Activated CD4-positive, alpha-beta memory T cell treated with anti-CD3 and anti-CD28 coated beads, Interleukin-2, amount 10 ng/mL, durations not matched to agents 7 days and 5 days (primary cell): ENCODE data around the gene RASSF10. TPM values are rescaled to one million over a fixed set of nuclear protein-coding genes. Genes with fewer than 3 reads are reported as not detected.

Source experiments
- CTCF ChIA-PET: fragments of 350-600 bp; sonication (Branson Sonifier 250); formaldehyde crosslinking; loops from one replicate; lab custom pipeline; 2021; ENCODE audit warnings: antibody characterized with exemption, inconsistent platforms; lab: Charles Lee
- POLR2A ChIA-PET: fragments of 350-600 bp; sonication (Branson Sonifier 250); formaldehyde crosslinking; loops from one replicate; lab custom pipeline; 2021; ENCODE audit warnings: antibody characterized with exemption; lab: Charles Lee
- DNase-seq: peaks from one replicate; pipeline ENCODE4 v3.0.0-alpha.2; 2020
- H3K27ac Mint-ChIP-seq: one replicate; pipeline ENCODE4 v1.8.0; 2021; ENCODE audit warnings: mild to moderate bottlenecking, mixed read lengths
- H3K27me3 Mint-ChIP-seq: one replicate; pipeline ENCODE4 v1.8.0; 2021; ENCODE audit warnings: mixed read lengths
- H3K36me3 Mint-ChIP-seq: one replicate; pipeline ENCODE4 v1.8.0; 2021; ENCODE audit warnings: low read depth, mixed read lengths
- H3K4me1 Mint-ChIP-seq: one replicate; pipeline ENCODE4 v1.8.0; 2021; ENCODE audit warnings: mixed read lengths
- H3K4me3 Mint-ChIP-seq: one replicate; pipeline ENCODE4 v1.8.0; 2021; ENCODE audit warnings: mild to moderate bottlenecking, mixed read lengths
- H3K9me3 Mint-ChIP-seq: one replicate; pipeline ENCODE4 v1.8.0; 2021; ENCODE audit warnings: mixed read lengths
- total RNA-seq, 2 experiments: library from RNA; stranded (reverse); gene quantifications; one replicate each; pipeline ENCODE4 v1.2.3, GENCODE V29; 2021

The RASSF10 gene
- total RNA-seq, 2 experiments from 2014 or later = not detected

DNA sequence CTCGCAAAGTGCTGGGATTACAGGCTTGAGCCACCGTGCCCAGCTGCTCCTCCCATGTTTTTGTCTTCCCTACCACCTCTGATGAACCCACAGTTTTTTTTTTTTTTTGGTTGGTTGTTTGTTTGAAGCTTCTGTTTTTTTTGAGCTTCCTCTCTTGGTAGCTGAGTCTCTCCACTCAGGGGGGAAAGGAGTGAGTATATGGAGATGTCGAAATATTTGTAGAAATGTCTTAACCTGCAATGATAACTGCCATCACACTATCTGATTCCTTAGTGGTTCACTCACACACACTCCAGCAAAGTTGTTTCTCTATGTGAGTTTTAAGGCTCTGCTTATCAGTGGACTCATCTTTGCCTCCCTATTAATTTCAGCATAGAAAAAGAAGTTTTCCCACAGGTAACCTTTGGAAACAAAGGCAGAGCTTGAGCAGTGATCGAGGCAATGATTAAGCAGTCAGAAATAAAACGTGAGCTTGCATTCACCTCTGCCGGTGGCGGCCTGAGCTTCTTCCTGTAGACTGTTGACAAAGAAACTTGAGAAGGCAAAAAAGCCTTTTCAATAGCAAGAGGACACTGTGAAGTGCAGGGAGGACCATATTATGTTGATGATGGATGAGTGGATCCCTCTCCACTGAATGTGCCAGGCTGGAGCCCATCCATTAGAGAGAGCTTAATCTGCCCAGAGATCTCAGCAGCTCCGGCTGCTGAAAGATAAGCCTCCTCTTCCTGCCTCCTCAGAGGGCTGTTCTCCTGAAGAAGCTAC is 29.0 kb upstream of the RASSF10 start:
- CTCF ChIA-PET = no interaction called here
- H3K4me1 Mint-ChIP-seq = no peaks in the 10 kb centered on the region
- no peaks in the 10 kb centered on the region for H3K36me3 Mint-ChIP-seq
- no peak for DNase-seq
- peaks cover 10% of the 10 kb centered on the region for H3K27me3 Mint-ChIP-seq
- H3K9me3 Mint-ChIP-seq = no peaks in the 10 kb centered on the region
- POLR2A ChIA-PET = no interaction called here
- H3K27ac Mint-ChIP-seq = no peak overlapping the region
- H3K4me3 Mint-ChIP-seq = no peak overlapping the region

DNA sequence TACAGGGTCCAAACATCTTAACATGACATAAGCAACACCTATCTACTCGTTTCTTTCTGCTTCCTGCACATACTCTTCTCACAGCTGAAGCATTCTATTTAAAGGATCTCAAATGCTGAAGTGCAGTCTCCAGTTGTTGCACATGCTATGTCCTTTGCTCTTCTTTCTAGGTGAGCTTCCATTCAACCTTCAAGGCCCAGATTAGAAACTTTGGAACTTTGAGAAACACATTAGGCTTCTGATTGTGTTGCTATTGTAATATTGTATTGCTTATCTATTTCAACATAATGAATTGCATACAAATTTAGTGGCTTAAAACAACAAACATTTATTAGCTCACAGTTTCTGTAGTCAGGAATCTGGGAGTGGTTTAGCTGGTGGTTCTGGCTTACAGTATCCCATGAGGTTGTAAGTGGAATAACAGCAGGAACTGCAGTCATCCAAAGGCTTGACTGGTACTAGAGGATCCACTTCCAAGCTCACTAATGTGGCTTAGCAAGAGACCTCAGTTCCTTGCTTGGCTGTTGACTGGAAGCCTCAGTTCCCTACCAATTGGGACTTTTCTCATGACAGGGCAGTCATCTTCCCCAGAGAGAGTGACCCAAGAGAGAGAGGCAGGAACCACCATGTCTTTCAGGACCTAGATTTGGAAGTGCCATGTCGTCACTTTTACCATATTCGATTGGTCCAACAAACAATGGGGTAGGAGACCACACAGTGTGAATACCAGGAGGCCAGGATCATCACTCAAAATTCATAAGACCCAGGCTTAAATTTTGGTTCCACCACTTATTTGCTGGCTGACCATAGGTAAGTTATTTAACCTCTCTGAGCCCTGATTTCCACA is 27.2 kb upstream of the RASSF10 start:
- no peak for DNase-seq
- H3K4me1 Mint-ChIP-seq = no peaks in the 10 kb centered on the region
- H3K27ac Mint-ChIP-seq = no peak overlapping the region
- no peak overlapping the region for H3K4me3 Mint-ChIP-seq
- H3K36me3 Mint-ChIP-seq = no peaks in the 10 kb centered on the region
- POLR2A ChIA-PET = no interaction called here
- H3K9me3 Mint-ChIP-seq = no peaks in the 10 kb centered on the region
- peaks cover 10% of the 10 kb centered on the region for H3K27me3 Mint-ChIP-seq
- CTCF ChIA-PET = no interaction called here

DNA sequence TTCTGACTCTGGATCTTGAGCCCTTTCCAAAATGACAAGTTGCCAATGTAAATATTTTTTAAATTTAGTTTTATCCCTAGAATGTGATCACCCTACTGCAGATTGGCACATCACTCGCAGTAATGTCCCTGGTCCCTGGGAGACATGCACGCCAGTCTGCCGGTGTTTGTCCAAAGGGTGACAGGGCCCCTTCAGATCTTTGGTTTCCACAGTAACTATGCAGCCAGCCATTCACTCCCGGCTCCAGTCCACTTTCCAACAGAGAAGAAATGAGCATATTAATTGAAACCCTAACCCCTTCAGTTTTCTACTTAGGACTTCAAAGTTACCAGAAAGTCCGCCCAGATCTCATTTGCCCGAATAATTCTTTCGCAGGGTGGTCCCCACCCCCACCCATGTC is 25.8 kb upstream of the RASSF10 start:
- CTCF ChIA-PET = no interaction called here
- Mint-ChIP-seq H3K4me3 (no peak overlapping the region), H3K27ac (no peak overlapping the region), H3K27me3 (peaks cover 8% of the 10 kb centered on the region), H3K9me3 (no peaks in the 10 kb centered on the region), H3K4me1 (no peaks in the 10 kb centered on the region), H3K36me3 (no peaks in the 10 kb centered on the region)
- POLR2A ChIA-PET = no interaction called here
- no peak for DNase-seq

DNA sequence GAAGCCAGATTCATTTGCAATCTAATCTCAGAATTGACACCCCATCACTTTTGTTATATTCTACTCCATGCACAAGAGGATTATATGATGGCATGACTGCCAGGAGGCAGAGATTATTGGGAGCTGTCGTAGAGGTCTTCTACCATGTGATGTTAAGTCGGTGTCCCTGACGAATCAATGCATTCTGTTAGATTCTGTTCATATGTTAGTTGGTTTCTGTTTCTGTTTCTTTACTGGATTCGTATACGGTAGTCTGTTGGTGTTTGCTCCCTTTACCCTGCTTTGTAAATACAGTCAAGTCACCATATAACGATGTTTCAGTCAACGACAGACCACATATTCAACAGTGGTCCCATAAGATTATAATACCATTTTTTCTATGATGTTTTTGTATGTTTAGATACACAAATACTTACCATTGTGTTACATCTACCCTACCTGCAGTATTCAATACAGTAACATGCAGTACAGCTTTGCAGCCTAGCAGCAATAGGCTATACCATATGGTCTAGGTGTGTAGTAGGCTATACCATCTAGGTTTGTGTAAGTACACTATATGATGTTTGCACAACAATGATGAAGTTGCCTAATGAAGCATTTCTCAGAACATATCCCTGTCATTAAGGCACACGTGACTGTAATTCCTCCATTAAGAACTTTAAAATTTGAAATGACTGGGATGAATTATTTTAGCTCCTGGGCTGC is 22.8 kb upstream of the RASSF10 start:
- no peaks in the 10 kb centered on the region for H3K36me3 Mint-ChIP-seq
- no peaks in the 10 kb centered on the region for H3K4me1 Mint-ChIP-seq
- H3K27ac Mint-ChIP-seq = no peak overlapping the region
- peaks cover 2% of the 10 kb centered on the region for H3K27me3 Mint-ChIP-seq
- CTCF ChIA-PET = no interaction called here
- no peaks in the 10 kb centered on the region for H3K9me3 Mint-ChIP-seq
- POLR2A ChIA-PET = no interaction called here
- H3K4me3 Mint-ChIP-seq = no peak overlapping the region
- DNase-seq = no peak

DNA sequence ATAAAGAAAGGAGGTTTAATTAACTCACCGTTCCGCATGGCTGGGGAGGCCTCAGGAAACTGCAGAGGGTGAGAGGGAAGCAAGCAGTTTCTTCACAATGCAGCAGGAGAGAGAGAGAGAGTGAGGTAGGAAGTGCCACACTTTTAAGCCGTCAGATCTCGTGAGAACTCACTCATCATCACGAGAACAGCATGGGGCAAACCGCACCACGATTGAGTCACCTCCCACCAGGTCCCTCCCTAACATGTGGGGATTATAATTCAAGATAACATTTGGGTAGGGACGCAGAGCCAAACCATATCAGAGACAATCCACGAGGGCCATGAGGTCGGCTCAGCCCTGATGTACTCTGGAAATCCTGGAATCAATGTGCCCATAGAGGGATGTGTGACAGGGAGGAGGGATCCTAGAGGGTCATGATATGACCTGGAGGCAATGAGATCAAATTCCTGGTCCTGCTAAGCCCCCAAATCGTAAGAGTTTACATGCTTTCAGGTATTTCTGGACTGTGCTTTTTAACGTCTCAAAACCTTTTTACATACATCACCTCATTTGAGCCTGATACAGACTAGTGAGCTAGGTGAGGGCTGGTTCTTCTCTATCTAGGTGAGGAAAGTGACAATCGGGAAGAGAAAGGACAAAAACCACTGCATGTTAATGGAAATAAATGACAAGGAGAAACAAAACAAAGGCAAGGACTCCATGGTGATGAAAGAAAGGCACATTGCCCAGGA is 19.5 kb upstream of the RASSF10 start:
- Mint-ChIP-seq H3K27me3 (peaks cover 9% of the 10 kb centered on the region), H3K9me3 (no peaks in the 10 kb centered on the region), H3K27ac (no peak overlapping the region), H3K4me1 (peaks cover 3% of the 10 kb centered on the region), H3K36me3 (no peaks in the 10 kb centered on the region), H3K4me3 (no peak overlapping the region)
- CTCF ChIA-PET = no interaction called here
- POLR2A ChIA-PET = no interaction called here
- no peak for DNase-seq

DNA sequence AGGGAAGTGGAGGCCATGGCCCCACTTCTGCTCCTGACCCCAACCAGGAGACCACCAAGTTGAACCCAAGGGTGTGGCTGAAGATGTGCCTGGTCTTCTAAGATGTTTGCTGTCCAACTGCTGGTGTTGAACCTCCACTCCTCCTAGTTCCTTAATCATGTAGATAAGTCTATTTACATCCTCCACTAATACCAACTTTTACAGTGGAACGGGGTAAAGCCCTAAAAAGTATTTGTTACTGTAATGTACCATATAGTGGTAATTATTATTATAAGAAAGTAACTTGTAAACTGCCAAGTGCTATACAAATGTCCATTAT is 19.0 kb upstream of the RASSF10 start:
- peaks cover 9% of the 10 kb centered on the region for H3K27me3 Mint-ChIP-seq
- no peak overlapping the region for H3K27ac Mint-ChIP-seq
- ChIA-PET POLR2A (no interaction called here), CTCF (no interaction called here)
- H3K4me1 Mint-ChIP-seq = peaks cover 3% of the 10 kb centered on the region
- DNase-seq = no peak
- H3K9me3 Mint-ChIP-seq = no peaks in the 10 kb centered on the region
- no peak overlapping the region for H3K4me3 Mint-ChIP-seq
- no peaks in the 10 kb centered on the region for H3K36me3 Mint-ChIP-seq

DNA sequence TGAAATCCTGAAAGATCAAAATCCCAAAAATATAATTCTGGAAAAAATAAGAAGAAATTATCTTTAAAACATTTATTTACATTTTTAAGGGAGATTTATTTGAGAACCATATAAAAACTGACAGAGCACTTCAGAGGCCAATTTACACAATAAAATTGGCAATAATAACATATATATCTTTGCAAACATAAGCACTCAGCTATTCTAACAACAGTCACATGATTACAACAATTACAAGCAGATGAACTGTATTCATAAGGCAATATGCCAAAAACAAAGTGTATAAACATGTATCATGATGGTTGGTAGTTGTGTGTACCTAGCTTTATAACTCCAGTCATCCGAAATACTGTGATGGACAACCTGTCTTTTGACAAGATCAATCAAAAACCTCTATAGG is 17.7 kb upstream of the RASSF10 start:
- peaks cover 9% of the 10 kb centered on the region for H3K27me3 Mint-ChIP-seq
- H3K36me3 Mint-ChIP-seq = no peaks in the 10 kb centered on the region
- H3K4me1 Mint-ChIP-seq = peaks cover 3% of the 10 kb centered on the region
- peaks cover 6% of the 10 kb centered on the region for H3K9me3 Mint-ChIP-seq
- POLR2A ChIA-PET = no interaction called here
- CTCF ChIA-PET = no interaction called here
- no peak overlapping the region for H3K4me3 Mint-ChIP-seq
- no peak for DNase-seq
- H3K27ac Mint-ChIP-seq = no peak overlapping the region

DNA sequence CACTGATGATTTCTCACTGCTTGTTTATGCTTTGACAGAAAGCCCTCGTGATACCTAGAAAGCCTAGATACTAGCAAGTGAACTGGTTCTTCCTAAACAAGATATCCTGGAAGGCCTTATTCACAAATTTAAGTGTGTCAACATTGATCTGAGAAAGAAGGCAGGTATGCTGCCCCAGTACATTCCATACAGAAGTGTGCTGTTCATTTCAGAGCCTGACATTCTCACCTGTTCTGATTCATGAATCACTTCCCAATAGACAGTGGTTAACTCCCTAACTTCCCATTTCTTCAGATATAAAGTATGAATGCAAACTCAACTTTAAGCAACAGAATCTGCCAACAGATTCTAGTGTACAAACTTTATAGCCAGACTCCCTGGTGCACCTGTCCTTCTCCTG is 15.5 kb upstream of the RASSF10 start:
- H3K27me3 Mint-ChIP-seq = peaks cover 12% of the 10 kb centered on the region
- no peaks in the 10 kb centered on the region for H3K36me3 Mint-ChIP-seq
- H3K4me1 Mint-ChIP-seq = peaks cover 3% of the 10 kb centered on the region
- no peak for DNase-seq
- ChIA-PET POLR2A (no interaction called here), CTCF (no interaction called here)
- H3K9me3 Mint-ChIP-seq = peaks cover 6% of the 10 kb centered on the region
- H3K4me3 Mint-ChIP-seq = no peak overlapping the region
- H3K27ac Mint-ChIP-seq = no peak overlapping the region

DNA sequence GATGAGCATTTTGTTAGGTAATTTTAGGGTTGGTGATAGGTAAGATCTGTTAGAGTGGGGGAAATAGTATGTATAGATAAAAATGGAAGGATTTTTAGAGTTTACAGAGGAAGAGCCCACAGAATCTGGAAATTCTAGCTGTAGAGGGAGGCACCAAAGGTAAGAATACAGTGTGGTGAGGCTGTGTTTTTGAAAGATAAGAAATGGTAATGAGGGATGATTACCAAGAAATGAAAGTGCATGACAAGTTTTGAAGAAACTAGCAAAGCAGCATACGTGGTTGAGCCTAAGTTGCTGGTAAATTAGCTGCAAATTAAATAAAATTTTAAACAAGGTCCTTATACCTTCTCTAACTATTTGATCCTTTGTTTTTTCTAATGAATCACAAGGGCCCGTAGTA is 14.6 kb upstream of the RASSF10 start:
- H3K4me3 Mint-ChIP-seq = no peak overlapping the region
- ChIA-PET CTCF (no interaction called here), POLR2A (no interaction called here)

DNA sequence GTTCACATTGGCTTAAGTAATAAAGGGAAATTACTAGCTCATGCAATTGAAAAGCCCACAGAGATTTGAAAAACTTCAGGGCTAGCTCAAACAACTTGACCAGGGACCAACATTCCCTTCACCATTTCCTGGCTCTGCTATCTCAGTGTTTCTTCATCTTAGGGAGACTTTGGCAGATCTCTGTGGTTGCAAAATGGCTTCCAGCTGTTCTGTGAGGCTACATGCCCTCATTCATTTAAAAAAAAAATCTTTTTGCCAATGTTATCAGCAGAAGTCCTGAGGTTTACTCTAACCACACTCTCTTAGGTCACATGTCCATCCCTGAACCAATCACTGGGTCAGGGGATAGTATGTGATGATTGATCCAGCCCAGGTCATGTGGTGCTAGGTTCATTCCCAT is 13.9 kb upstream of the RASSF10 start:
- H3K9me3 Mint-ChIP-seq = peaks cover 6% of the 10 kb centered on the region
- H3K27ac Mint-ChIP-seq = no peak overlapping the region
- CTCF ChIA-PET = no interaction called here
- no peaks in the 10 kb centered on the region for H3K36me3 Mint-ChIP-seq
- H3K27me3 Mint-ChIP-seq = peaks cover 19% of the 10 kb centered on the region
- H3K4me3 Mint-ChIP-seq = no peak overlapping the region
- POLR2A ChIA-PET = no interaction called here
- H3K4me1 Mint-ChIP-seq = peaks cover 3% of the 10 kb centered on the region
- no peak for DNase-seq

More for the DNA sequence above, 14.6 kb upstream of the RASSF10 start:
- H3K4me1 Mint-ChIP-seq = peaks cover 3% of the 10 kb centered on the region
- H3K27me3 Mint-ChIP-seq = peaks cover 15% of the 10 kb centered on the region
- H3K36me3 Mint-ChIP-seq = no peaks in the 10 kb centered on the region
- no peak overlapping the region for H3K27ac Mint-ChIP-seq
- DNase-seq = no peak
- H3K9me3 Mint-ChIP-seq = peaks cover 6% of the 10 kb centered on the region

DNA sequence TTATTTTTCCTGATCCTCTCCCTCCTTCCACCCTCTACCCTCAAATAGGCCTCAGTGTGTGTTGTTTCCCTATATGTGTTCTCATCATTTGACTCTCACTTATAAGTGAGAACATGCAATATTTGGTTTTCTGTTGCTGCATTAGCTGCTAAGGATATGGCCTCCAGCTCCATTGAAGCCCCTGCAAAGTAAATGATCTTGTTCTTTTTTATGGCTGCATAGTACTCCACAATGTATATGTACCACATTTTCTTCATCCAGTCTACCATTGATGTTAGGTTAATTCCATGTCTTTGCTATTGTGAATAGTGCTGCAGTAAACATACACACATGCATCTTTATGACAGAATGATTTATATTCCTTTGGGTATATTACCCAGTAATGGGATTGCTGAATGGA is 13.3 kb upstream of the RASSF10 start:
- Mint-ChIP-seq H3K27me3 (peaks cover 20% of the 10 kb centered on the region), H3K4me1 (peaks cover 3% of the 10 kb centered on the region), H3K36me3 (no peaks in the 10 kb centered on the region), H3K9me3 (peaks cover 6% of the 10 kb centered on the region), H3K4me3 (no peak overlapping the region), H3K27ac (no peak overlapping the region)
- ChIA-PET POLR2A (no interaction called here), CTCF (no interaction called here)
- no peak for DNase-seq

DNA sequence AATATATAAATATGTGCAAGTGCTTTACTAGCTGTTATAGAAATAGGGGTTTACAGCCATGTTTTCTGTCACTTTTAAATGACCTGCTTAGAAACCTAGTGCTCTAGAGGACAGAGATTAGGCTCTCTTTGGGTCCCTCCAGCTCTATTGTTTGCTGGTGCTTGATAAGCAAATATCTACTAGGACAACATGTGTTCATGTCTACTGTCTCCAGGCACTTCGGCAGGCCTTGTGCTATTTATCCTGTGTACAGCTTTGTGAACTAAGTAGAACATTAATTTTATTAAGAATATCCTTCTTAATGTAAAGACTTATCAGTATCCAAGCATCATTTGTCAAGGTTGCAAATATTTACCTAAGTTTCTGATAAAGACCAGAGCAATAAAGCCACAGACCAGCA is 11.9 kb upstream of the RASSF10 start:
- Mint-ChIP-seq H3K27ac (no peak overlapping the region), H3K36me3 (no peaks in the 10 kb centered on the region), H3K9me3 (peaks cover 6% of the 10 kb centered on the region), H3K4me3 (no peak overlapping the region), H3K4me1 (peaks cover 3% of the 10 kb centered on the region), H3K27me3 (peaks cover 24% of the 10 kb centered on the region)
- POLR2A ChIA-PET = no interaction called here
- no peak for DNase-seq
- CTCF ChIA-PET = no interaction called here

DNA sequence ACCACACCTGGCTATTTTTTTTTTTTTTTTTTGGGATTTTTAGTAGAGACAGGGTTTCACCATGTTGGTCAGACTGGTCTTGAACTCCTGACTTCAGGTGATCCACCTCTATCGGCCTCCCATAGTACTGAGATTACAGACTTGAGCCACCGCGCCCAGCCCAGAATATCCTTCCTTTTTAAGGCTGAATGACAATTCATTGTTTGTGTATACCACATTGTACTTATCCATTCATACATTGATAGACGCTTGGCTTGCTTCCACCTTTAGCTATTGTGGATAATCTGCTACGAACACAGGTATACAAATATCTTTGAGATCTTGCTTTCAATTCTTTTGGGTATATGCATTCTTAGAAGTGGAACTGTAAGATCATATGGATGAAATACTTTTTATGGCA is 10.8 kb upstream of the RASSF10 start:
- peaks cover 27% of the 10 kb centered on the region for H3K27me3 Mint-ChIP-seq
- no peak overlapping the region for H3K4me3 Mint-ChIP-seq
- H3K4me1 Mint-ChIP-seq = peaks cover 3% of the 10 kb centered on the region
- no peaks in the 10 kb centered on the region for H3K36me3 Mint-ChIP-seq
- no peak overlapping the region for H3K27ac Mint-ChIP-seq
- CTCF ChIA-PET = no interaction called here
- DNase-seq = no peak
- POLR2A ChIA-PET = no interaction called here
- peaks cover 6% of the 10 kb centered on the region for H3K9me3 Mint-ChIP-seq
